Body of pancreas (tissue), 4 donors: ENCODE results near the gene PAX6. TPM values are rescaled to one million over a fixed set of nuclear protein-coding genes. Genes with fewer than 3 reads are reported as not detected.

Experiments
- ATAC-seq: fragments of 150-250 bp; one replicate; pipeline ENCODE4 v1.9.1; 2016
- DNase-seq, 4 donors: peaks; one replicate each; pipeline ENCODE4 v3.0.0-alpha.2; 2019
- H3K27ac ChIP-seq, 4 donors: fragments of 200-600 bp; sonication (generic); 1 replicate in 3 of 4; 2 replicates in 1 of 4; pipeline versions ENCODE4 v1.5.1 to v1.6.1; 2016 to 2019; ENCODE audit warnings: mild to moderate bottlenecking in 1 of 4, mixed read lengths in 1 of 4, moderate library complexity in 1 of 4
- H3K27me3 ChIP-seq, 2 donors: fragments of 200-600 bp; sonication (generic); one replicate each; pipeline ENCODE4 v1.6.0; 2016; ENCODE audit warnings: mild to moderate bottlenecking in 1 of 2
- H3K36me3 ChIP-seq, 2 donors: fragments of 200-600 bp; sonication (generic); replicated peaks in 1 of 2; 2 replicates each; pipeline ENCODE4 v1.5.1; 2016; ENCODE audit warnings: low read depth in 2 of 2; ENCODE audit not compliant: insufficient read depth in 1 of 2
- H3K4me1 ChIP-seq: fragments of 200-600 bp; sonication (generic); one replicate; pipeline ENCODE4 v1.6.0; 2016
- H3K4me3 ChIP-seq, 2 donors: fragments of 200-600 bp; sonication (generic); 1 replicate in 1 of 2; 2 replicates in 1 of 2; pipeline ENCODE4 v1.5.1; 2016 to 2019
- H3K9me3 ChIP-seq, 3 donors: fragments of 200-600 bp; sonication (generic); 1 replicate in 2 of 3; 2 replicates in 1 of 3; pipeline ENCODE4 v1.5.1; 2016
- CTCF ChIP-seq, 7 experiments: fragments of 450-650 bp in 4 of 7; fragments of 200-600 bp in 3 of 7; sonication (generic) in 3 of 7; IDR thresholded peaks; one replicate each; pipeline ENCODE4 v1.5.1; 2016 to 2019; ENCODE audit warnings: antibody characterized with exemption in 7 of 7
- POLR2A ChIP-seq, 3 donors: fragments of 450-650 bp; IDR thresholded peaks; one replicate each; pipeline ENCODE4 v1.6.1; 2016; ENCODE audit warnings: antibody characterized with exemption in 3 of 3, mild to moderate bottlenecking in 2 of 3
- whole genome bisulfite sequencing, 2 donors: methylation state at CpG; one replicate each; pipeline ENCODE4 v1.1.5; 2017; 5-methylcytosine and 5-hydroxymethylcytosine counted together
- intact Hi-C: fragments of 100-400 bp; cut with DNase I; formaldehyde crosslinking; loops from one replicate; pipeline ENCODE4 v1.15.1; 2023
- total RNA-seq, 2 donors: library from RNA; depleted of rRNA; stranded (reverse); fragments of >200 nt; gene quantifications; one replicate each; pipeline ENCODE4 v1.1.0, GENCODE V29; 2016

Gene PAX6
- total RNA-seq, 2 donors from 2014 or later = 10.2 to 12.5 TPM

DNA sequence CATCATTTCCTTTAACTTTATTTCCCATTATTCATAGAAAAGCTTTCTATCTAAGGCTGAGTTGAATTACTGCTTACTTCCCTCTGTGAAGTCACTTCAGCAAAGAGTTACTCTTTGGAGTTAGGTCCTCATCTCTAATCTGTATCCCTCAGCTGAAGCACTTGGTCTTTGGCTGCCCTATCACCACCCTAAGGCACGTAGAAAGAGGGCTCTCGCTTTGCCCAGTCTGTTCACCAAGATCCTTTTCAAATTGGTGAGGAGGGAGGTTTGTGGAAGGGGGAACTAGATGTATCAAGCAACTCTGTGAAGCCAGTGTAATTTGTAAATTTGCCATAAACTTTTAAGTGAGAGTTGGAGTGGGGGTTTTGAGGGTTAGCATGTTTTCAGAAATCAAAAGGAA, 43.4 kb downstream of the PAX6 start:
- TF ChIP-seq POLR2A (IDR thresholded peaks at IDR 0.05) (no peak), CTCF (IDR thresholded peaks at IDR 0.05) (no peak)
- Histone ChIP-seq H3K27me3 (no peaks in the 10 kb centered on the region), H3K4me1 (no peaks in the 10 kb centered on the region), H3K36me3 (no peaks in the 10 kb centered on the region), H3K27ac (no peak overlapping the region), H3K4me3 (no peak overlapping the region), H3K9me3 (no peaks in the 10 kb centered on the region)
- no peak for DNase-seq
- 95 to 96% methylated on average over 2 of the region's 2 CpGs for WGBS, 2 donors
- ATAC-seq = no peak
- intact Hi-C loops = no loop called here

DNA sequence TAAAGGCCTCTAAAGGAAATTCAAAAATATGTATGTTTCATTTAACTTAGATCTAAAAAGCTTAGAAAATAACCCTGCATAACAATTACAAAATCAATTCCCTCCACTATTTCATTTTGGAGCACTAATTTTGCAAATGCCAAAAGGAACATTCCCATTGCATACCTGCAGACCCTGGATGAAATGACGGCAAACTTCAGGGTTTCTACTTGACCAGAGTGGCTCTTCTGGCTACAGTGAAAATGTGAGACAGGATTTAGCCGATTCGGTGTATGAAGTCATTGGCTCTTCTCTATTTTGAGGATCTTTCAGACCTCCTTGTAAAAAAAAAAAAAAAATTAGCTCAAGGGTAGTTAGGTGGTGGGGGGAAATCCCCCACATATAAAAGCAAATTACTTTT, 44.1 kb downstream of the PAX6 start:
- Histone ChIP-seq H3K27ac (no peak overlapping the region), H3K4me1 (no peaks in the 10 kb centered on the region), H3K4me3 (no peak overlapping the region), H3K27me3 (no peaks in the 10 kb centered on the region), H3K36me3 (no peaks in the 10 kb centered on the region), H3K9me3 (no peaks in the 10 kb centered on the region)
- ATAC-seq = no peak
- no peak for TF ChIP-seq CTCF (IDR thresholded peaks at IDR 0.05)
- no peak for TF ChIP-seq POLR2A (IDR thresholded peaks at IDR 0.05)
- no peak for DNase-seq
- intact Hi-C loops = no loop called here
- 95 to 96% methylated on average over 3 of the region's 3 CpGs for WGBS, 2 donors

DNA sequence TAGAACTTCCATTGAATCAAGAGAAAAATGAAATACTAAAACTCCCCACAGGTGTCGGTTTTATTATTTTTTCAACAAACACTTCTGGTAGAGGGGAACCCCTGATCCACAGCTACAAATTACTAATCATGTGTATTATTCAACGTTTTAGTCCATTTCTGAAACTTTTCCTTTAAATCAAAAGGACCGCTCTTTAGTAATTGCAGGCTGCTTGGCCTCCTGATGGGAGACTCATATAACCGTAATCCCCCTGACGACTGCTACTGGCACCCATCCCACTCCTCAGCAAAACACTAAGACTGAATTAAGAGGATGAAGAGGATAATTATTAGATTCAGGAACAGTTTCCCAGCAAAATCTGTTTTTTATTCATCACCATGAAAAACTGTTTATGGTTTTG, 46.4 kb downstream of the PAX6 start:
- DNase-seq = no peak
- intact Hi-C loops = no loop called here
- Histone ChIP-seq H3K9me3 (no peaks in the 10 kb centered on the region), H3K4me1 (no peaks in the 10 kb centered on the region), H3K27ac (no peak overlapping the region), H3K36me3 (no peaks in the 10 kb centered on the region), H3K4me3 (no peak overlapping the region), H3K27me3 (no peaks in the 10 kb centered on the region)
- WGBS, 2 donors = 88% methylated on average over 5 of the region's 5 CpGs
- no peak for ATAC-seq
- no peak for TF ChIP-seq POLR2A (IDR thresholded peaks at IDR 0.05)
- TF ChIP-seq CTCF (IDR thresholded peaks at IDR 0.05) = no peak

- H3K9me3 ChIP-seq = no peaks in the 10 kb centered on the region
- intact Hi-C loops = no loop called here
- no peak overlapping the region for H3K4me3 ChIP-seq
- no peaks in the 10 kb centered on the region for H3K36me3 ChIP-seq
- no peak overlapping the region for H3K27ac ChIP-seq
- H3K4me1 ChIP-seq = no peaks in the 10 kb centered on the region
- DNase-seq (no peak), ATAC-seq (no peak)
- H3K27me3 ChIP-seq = no peaks in the 10 kb centered on the region
- 84 to 88% methylated on average over 5 of the region's 5 CpGs for WGBS, 2 donors
- TF ChIP-seq CTCF (IDR thresholded peaks at IDR 0.05) (no peak), POLR2A (IDR thresholded peaks at IDR 0.05) (no peak)
These were observed 46.9 kb downstream of the PAX6 start for GRCh38 chr11:31764261-31764660.

DNA sequence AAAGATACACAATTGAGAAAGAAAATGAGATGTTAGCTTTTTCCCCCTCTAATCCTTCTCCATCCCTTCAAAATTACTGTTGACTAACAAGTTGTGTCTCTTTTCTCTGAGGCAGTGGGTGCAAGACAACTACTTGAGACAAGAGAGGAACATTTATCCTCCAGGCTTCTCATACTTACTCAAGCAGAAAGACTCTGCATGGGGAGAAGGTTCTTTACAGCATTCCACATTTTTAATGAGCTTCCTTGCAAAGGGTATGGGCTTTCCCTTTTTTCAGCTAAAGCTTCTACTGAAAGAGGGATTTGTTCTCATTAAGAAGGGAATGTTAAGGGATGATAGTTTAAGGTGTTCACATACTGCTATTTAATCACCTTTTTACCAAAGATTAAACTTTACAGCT, 47.8 kb downstream of the PAX6 start:
- H3K27me3 ChIP-seq = no peaks in the 10 kb centered on the region
- DNase-seq (no peak), ATAC-seq (no peak)
- H3K9me3 ChIP-seq = no peaks in the 10 kb centered on the region
- intact Hi-C loops = no loop called here
- H3K4me1 ChIP-seq = no peaks in the 10 kb centered on the region
- no peak overlapping the region for H3K27ac ChIP-seq
- no peak overlapping the region for H3K4me3 ChIP-seq
- H3K36me3 ChIP-seq = no peaks in the 10 kb centered on the region
- TF ChIP-seq CTCF (IDR thresholded peaks at IDR 0.05) = no peak
- TF ChIP-seq POLR2A (IDR thresholded peaks at IDR 0.05) = no peak
